Measurements from ENCODE around the gene MIGA2. TPM values are rescaled to one million over a fixed set of nuclear protein-coding genes. Genes with fewer than 3 reads are reported as not detected.
A peak's percentile ranks its signal among the peaks of the same experiment; 100 is the strongest.

The MIGA2 gene
- total and polyA plus RNA-seq, 2 donors = 14.4 to 43.0 TPM

GRCh38 chr9:129098328-129098727 lies 61.9 kb downstream of the MIGA2 start:
- Histone ChIP-seq H3K36me3 (ENCODE audit: control insufficient read depth in 2 of 2, insufficient read depth in 2 of 2, low read length in 1 of 2) (peaks cover 0 to 7% of the 10 kb centered on the region in 2 donors), H3K27ac (ENCODE audit: low read depth in 1 of 2, low read length in 1 of 2) (no peak overlapping the region), H3K4me3 (ENCODE audit: low read length in 2 of 2) (no peak overlapping the region), H3K9me3 (ENCODE audit: control insufficient read depth in 2 of 2, insufficient read depth in 1 of 2, low read length in 1 of 2) (peaks cover 0 to 1% of the 10 kb centered on the region in 2 donors), H3K4me1 (ENCODE audit: control insufficient read depth in 2 of 2, insufficient read depth in 2 of 2, low read length in 2 of 2) (peaks cover 0 to 3% of the 10 kb centered on the region in 2 donors), H3K27me3 (ENCODE audit: control insufficient read depth in 2 of 2, insufficient read depth in 1 of 2, low read length in 1 of 2) (no peaks in the 10 kb centered on the region)
- WGBS = 96% methylated on average over 11 of the region's 11 CpGs
- DNase-seq (ENCODE audit: low read depth in 6 of 9, low spot score in 9 of 9) = no peak

GRCh38 chr9:129100383-129101169 lies 64.2 kb downstream of the MIGA2 start:
- Histone ChIP-seq H3K27me3 (ENCODE audit: control insufficient read depth in 2 of 2, insufficient read depth in 1 of 2, low read length in 1 of 2) (no peaks in the 10 kb centered on the region), H3K4me3 (ENCODE audit: low read length in 2 of 2) (no peak overlapping the region), H3K9me3 (ENCODE audit: control insufficient read depth in 2 of 2, insufficient read depth in 1 of 2, low read length in 1 of 2) (peaks cover 0 to 1% of the 10 kb centered on the region in 2 donors), H3K4me1 (ENCODE audit: control insufficient read depth in 2 of 2, insufficient read depth in 2 of 2, low read length in 2 of 2) (peaks cover 0 to 5% of the 10 kb centered on the region in 2 donors), H3K27ac (ENCODE audit: low read depth in 1 of 2, low read length in 1 of 2) (no peak overlapping the region), H3K36me3 (ENCODE audit: control insufficient read depth in 2 of 2, insufficient read depth in 2 of 2, low read length in 1 of 2) (peaks cover 0 to 1% of the 10 kb centered on the region in 2 donors)
- no peak for DNase-seq (ENCODE audit: low read depth in 6 of 9, low spot score in 9 of 9)
- WGBS = 84% methylated on average over 28 of the region's 28 CpGs

- no peak for DNase-seq (ENCODE audit: low read depth in 6 of 9, low spot score in 9 of 9)
- H3K36me3 ChIP-seq (ENCODE audit: control insufficient read depth in 2 of 2, insufficient read depth in 2 of 2, low read length in 1 of 2) = no peaks in the 10 kb centered on the region
- no peak overlapping the region for H3K4me3 ChIP-seq (ENCODE audit: low read length in 2 of 2)
- H3K9me3 ChIP-seq (ENCODE audit: control insufficient read depth in 2 of 2, insufficient read depth in 1 of 2, low read length in 1 of 2) = peaks cover 0 to 1% of the 10 kb centered on the region in 2 donors
- H3K4me1 ChIP-seq (ENCODE audit: control insufficient read depth in 2 of 2, insufficient read depth in 2 of 2, low read length in 2 of 2) = peaks cover 0 to 5% of the 10 kb centered on the region in 2 donors
- 97% methylated on average over 7 of the region's 7 CpGs for WGBS
- no peaks in the 10 kb centered on the region for H3K27me3 ChIP-seq (ENCODE audit: control insufficient read depth in 2 of 2, insufficient read depth in 1 of 2, low read length in 1 of 2)
- no peak overlapping the region for H3K27ac ChIP-seq (ENCODE audit: low read depth in 1 of 2, low read length in 1 of 2)
Observed at GRCh38 chr9:129101279-129101678, 64.9 kb downstream of the MIGA2 start.

- H3K4me3 ChIP-seq (ENCODE audit: low read length in 2 of 2) = no peak overlapping the region
- no peaks in the 10 kb centered on the region for H3K9me3 ChIP-seq (ENCODE audit: control insufficient read depth in 2 of 2, insufficient read depth in 1 of 2, low read length in 1 of 2)
- H3K27ac ChIP-seq (ENCODE audit: low read depth in 1 of 2, low read length in 1 of 2) = no peak overlapping the region
- no peaks in the 10 kb centered on the region for H3K27me3 ChIP-seq (ENCODE audit: control insufficient read depth in 2 of 2, insufficient read depth in 1 of 2, low read length in 1 of 2)
- no peaks in the 10 kb centered on the region for H3K36me3 ChIP-seq (ENCODE audit: control insufficient read depth in 2 of 2, insufficient read depth in 2 of 2, low read length in 1 of 2)
- DNase-seq (ENCODE audit: low read depth in 6 of 9, low spot score in 9 of 9) = no peak
- H3K4me1 ChIP-seq (ENCODE audit: control insufficient read depth in 2 of 2, insufficient read depth in 2 of 2, low read length in 2 of 2) = peaks cover 0 to 5% of the 10 kb centered on the region in 2 donors
- WGBS = 98% methylated on average over 13 of the region's 13 CpGs
Observed at GRCh38 chr9:129102095-129102525, 65.7 kb downstream of the MIGA2 start.

- H3K27me3 ChIP-seq (ENCODE audit: control insufficient read depth in 2 of 2, insufficient read depth in 1 of 2, low read length in 1 of 2) = no peaks in the 10 kb centered on the region
- WGBS = 79% methylated on average over 14 of the region's 14 CpGs
- H3K4me3 ChIP-seq (ENCODE audit: low read length in 2 of 2) = no peak overlapping the region
- DNase-seq (ENCODE audit: low read depth in 6 of 9, low spot score in 9 of 9) = peak in 2 of 9 donors; percentile 32 to 41
- H3K36me3 ChIP-seq (ENCODE audit: control insufficient read depth in 2 of 2, insufficient read depth in 2 of 2, low read length in 1 of 2) = peaks cover 0 to 4% of the 10 kb centered on the region in 2 donors
- H3K9me3 ChIP-seq (ENCODE audit: control insufficient read depth in 2 of 2, insufficient read depth in 1 of 2, low read length in 1 of 2) = no peaks in the 10 kb centered on the region
- peaks cover 0 to 5% of the 10 kb centered on the region in 2 donors for H3K4me1 ChIP-seq (ENCODE audit: control insufficient read depth in 2 of 2, insufficient read depth in 2 of 2, low read length in 2 of 2)
- H3K27ac ChIP-seq (ENCODE audit: low read depth in 1 of 2, low read length in 1 of 2) = no peak overlapping the region
Observed at GRCh38 chr9:129102791-129103594, 66.6 kb downstream of the MIGA2 start.

- H3K27ac ChIP-seq (ENCODE audit: low read depth in 1 of 2, low read length in 1 of 2) = no peak overlapping the region
- 97% methylated on average over 4 of the region's 4 CpGs for WGBS
- no peak for DNase-seq (ENCODE audit: low read depth in 6 of 9, low spot score in 9 of 9)
- H3K4me3 ChIP-seq (ENCODE audit: low read length in 2 of 2) = no peak overlapping the region
- peaks cover 0 to 5% of the 10 kb centered on the region in 2 donors for H3K4me1 ChIP-seq (ENCODE audit: control insufficient read depth in 2 of 2, insufficient read depth in 2 of 2, low read length in 2 of 2)
- H3K36me3 ChIP-seq (ENCODE audit: control insufficient read depth in 2 of 2, insufficient read depth in 2 of 2, low read length in 1 of 2) = peaks cover 0 to 4% of the 10 kb centered on the region in 2 donors
- no peaks in the 10 kb centered on the region for H3K9me3 ChIP-seq (ENCODE audit: control insufficient read depth in 2 of 2, insufficient read depth in 1 of 2, low read length in 1 of 2)
- H3K27me3 ChIP-seq (ENCODE audit: control insufficient read depth in 2 of 2, insufficient read depth in 1 of 2, low read length in 1 of 2) = no peaks in the 10 kb centered on the region
Observed at GRCh38 chr9:129103595-129103965, 67.2 kb downstream of the MIGA2 start.

- Histone ChIP-seq H3K4me1 (ENCODE audit: control insufficient read depth in 2 of 2, insufficient read depth in 2 of 2, low read length in 2 of 2) (peaks cover 0 to 8% of the 10 kb centered on the region in 2 donors), H3K9me3 (ENCODE audit: control insufficient read depth in 2 of 2, insufficient read depth in 1 of 2, low read length in 1 of 2) (no peaks in the 10 kb centered on the region), H3K27me3 (ENCODE audit: control insufficient read depth in 2 of 2, insufficient read depth in 1 of 2, low read length in 1 of 2) (peaks cover 0 to 2% of the 10 kb centered on the region in 2 donors), H3K36me3 (ENCODE audit: control insufficient read depth in 2 of 2, insufficient read depth in 2 of 2, low read length in 1 of 2) (peaks cover 0 to 4% of the 10 kb centered on the region in 2 donors), H3K4me3 (ENCODE audit: low read length in 2 of 2) (no peak overlapping the region), H3K27ac (ENCODE audit: low read depth in 1 of 2, low read length in 1 of 2) (no peak overlapping the region)
- DNase-seq (ENCODE audit: low read depth in 6 of 9, low spot score in 9 of 9) = no peak
- 95% methylated on average over 11 of the region's 11 CpGs for WGBS
Observed at GRCh38 chr9:129104051-129104450, 67.6 kb downstream of the MIGA2 start.

- peaks cover 5 to 23% of the 10 kb centered on the region in 2 donors for H3K4me1 ChIP-seq (ENCODE audit: control insufficient read depth in 2 of 2, insufficient read depth in 2 of 2, low read length in 2 of 2)
- peaks cover 2 to 11% of the 10 kb centered on the region in 2 donors for H3K27me3 ChIP-seq (ENCODE audit: control insufficient read depth in 2 of 2, insufficient read depth in 1 of 2, low read length in 1 of 2)
- no peak for DNase-seq (ENCODE audit: low read depth in 6 of 9, low spot score in 9 of 9)
- no peak overlapping the region for H3K4me3 ChIP-seq (ENCODE audit: low read length in 2 of 2)
- H3K9me3 ChIP-seq (ENCODE audit: control insufficient read depth in 2 of 2, insufficient read depth in 1 of 2, low read length in 1 of 2) = no peaks in the 10 kb centered on the region
- 97% methylated on average over 17 of the region's 17 CpGs for WGBS
- H3K27ac ChIP-seq (ENCODE audit: low read depth in 1 of 2, low read length in 1 of 2) = no peak overlapping the region
- H3K36me3 ChIP-seq (ENCODE audit: control insufficient read depth in 2 of 2, insufficient read depth in 2 of 2, low read length in 1 of 2) = peaks cover 0 to 4% of the 10 kb centered on the region in 2 donors
Observed at GRCh38 chr9:129105857-129106694, 69.7 kb downstream of the MIGA2 start.

All from thymus (tissue), 11 donors.